Measurements from ENCODE around the gene NOS1. TPM values are rescaled to one million over a fixed set of nuclear protein-coding genes. Genes with fewer than 3 reads are reported as not detected.

Gene NOS1
- total RNA-seq, 1 donor from 2014 or later: under 0.01 TPM

GRCh38 chr12:117236456-117237001, 124.9 kb downstream of the NOS1 start:
- peak; percentile 87 for TF ChIP-seq CTCF (conservative IDR thresholded peaks at IDR 0.05; ENCODE audit: low read depth, low read length)
- DNase-seq (ENCODE audit: low read depth): no peak
- H3K4me3 ChIP-seq (ENCODE audit: low read depth, low read length): no peak overlapping the region

DNA sequence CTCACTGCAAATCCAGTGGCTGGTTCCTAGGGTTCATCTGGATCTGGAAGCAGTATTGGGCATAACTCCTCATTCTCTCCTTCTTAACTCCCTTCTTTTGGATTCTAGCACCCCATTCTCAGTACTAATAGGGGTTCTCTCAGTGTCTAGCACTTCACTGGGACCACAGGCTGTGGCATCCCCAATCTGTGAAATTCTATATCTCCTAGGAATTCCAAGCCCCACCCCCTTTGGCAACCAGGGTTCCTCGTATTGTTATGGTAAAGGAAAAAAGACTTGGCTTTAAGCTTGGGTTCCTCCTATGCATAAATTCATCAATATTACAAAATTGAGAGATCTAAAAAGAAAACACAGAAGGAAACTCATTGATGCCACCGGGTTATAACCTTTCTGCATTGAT, 126.2 kb downstream of the NOS1 start:
- no peak for DNase-seq (ENCODE audit: low read depth)
- H3K4me3 ChIP-seq (ENCODE audit: low read depth, low read length): no peak overlapping the region
- TF ChIP-seq CTCF (conservative IDR thresholded peaks at IDR 0.05; ENCODE audit: low read depth, low read length): no peak

- no peak for TF ChIP-seq CTCF (conservative IDR thresholded peaks at IDR 0.05; ENCODE audit: low read depth, low read length)
- no peak for DNase-seq (ENCODE audit: low read depth)
- no peak overlapping the region for H3K4me3 ChIP-seq (ENCODE audit: low read depth, low read length)
Measured at GRCh38 chr12:117234441-117234840, 127.0 kb downstream of the NOS1 start.

DNA sequence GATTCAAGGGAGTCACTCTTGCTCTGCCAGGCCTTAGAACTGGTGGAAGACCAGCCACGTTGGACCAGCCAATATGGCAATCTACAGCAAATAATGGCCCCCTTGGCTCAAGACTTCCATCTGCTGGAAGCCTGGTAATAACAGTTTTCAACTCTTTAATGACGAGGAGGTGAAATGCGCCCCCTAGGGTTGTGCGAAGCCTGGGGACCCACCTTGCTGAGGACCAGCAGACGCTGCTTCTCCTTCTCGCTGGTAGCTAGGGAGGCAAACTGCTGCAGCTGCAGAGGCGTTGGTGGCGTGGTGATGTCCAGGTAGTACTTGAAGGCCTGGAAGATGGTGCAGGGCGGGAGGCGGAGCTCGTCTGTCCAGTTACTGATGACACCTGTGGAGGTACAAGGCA, 129.7 kb downstream of the NOS1 start:
- DNase-seq (ENCODE audit: low read depth): no peak
- TF ChIP-seq CTCF (conservative IDR thresholded peaks at IDR 0.05; ENCODE audit: low read depth, low read length): no peak
- H3K4me3 ChIP-seq (ENCODE audit: low read depth, low read length): no peak overlapping the region

GRCh38 chr12:117228239-117228638, 133.2 kb downstream of the NOS1 start:
- no peak for TF ChIP-seq CTCF (conservative IDR thresholded peaks at IDR 0.05; ENCODE audit: low read depth, low read length)
- no peak overlapping the region for H3K4me3 ChIP-seq (ENCODE audit: low read depth, low read length)
- no peak for DNase-seq (ENCODE audit: low read depth)

- H3K4me3 ChIP-seq (ENCODE audit: low read depth, low read length): no peak overlapping the region
- no peak for TF ChIP-seq CTCF (conservative IDR thresholded peaks at IDR 0.05; ENCODE audit: low read depth, low read length)
- DNase-seq (ENCODE audit: low read depth): no peak
Measured at GRCh38 chr12:117227000-117227653, 134.3 kb downstream of the NOS1 start.

- no peak for TF ChIP-seq CTCF (conservative IDR thresholded peaks at IDR 0.05; ENCODE audit: low read depth, low read length)
- H3K4me3 ChIP-seq (ENCODE audit: low read depth, low read length): no peak overlapping the region
- DNase-seq (ENCODE audit: low read depth): no peak
Measured at GRCh38 chr12:117226505-117226904, 134.9 kb downstream of the NOS1 start.

Data from epithelial cell of proximal tubule (primary cell).